ENCODE data around the gene MDC1.
"Not testable (repeated sequence)": the region's sequence is repeated elsewhere in the genome, so short reads cannot be mapped to it uniquely, and the experiment has no call there.

MDC1 gene

DNA sequence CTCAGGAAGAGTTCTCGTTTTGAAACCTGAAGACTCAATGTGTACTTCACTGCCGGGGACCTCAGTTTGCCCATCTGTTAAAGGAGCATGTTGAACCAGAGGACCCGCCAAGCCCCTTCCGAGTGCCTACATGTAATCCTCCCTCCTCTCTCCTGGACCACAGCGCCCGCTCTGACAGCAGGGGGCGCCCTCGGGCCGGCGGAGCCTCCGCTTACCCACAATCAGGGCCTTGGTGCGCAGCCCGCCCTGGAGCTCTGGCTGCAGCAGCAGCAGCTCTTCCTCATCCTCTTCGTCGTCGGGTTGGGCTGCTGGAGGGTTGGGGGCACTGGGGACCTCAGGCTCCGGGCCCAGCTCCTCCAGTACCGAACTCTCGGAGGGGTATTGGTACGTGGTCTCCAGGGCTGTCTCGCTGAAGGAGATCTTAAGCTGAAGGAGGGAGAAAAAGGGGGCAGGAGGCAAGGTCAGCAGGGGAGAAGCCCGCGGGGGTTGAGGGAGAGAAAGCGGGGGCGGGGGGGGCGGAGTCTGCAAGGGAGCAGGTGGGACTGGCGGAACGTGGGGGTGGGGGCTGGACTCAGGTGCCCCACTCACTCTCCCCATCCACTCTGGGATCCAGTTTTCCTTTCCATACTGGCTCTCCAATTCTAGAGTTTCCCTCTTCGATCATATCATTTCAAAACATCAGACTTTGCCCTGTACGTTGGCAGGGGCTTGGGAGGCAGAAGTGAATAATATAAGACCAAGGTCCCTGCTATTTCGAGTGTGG, 37.9 kb downstream of the MDC1 start:
- peak; percentile 94 to 95 for DNase-seq

DNA sequence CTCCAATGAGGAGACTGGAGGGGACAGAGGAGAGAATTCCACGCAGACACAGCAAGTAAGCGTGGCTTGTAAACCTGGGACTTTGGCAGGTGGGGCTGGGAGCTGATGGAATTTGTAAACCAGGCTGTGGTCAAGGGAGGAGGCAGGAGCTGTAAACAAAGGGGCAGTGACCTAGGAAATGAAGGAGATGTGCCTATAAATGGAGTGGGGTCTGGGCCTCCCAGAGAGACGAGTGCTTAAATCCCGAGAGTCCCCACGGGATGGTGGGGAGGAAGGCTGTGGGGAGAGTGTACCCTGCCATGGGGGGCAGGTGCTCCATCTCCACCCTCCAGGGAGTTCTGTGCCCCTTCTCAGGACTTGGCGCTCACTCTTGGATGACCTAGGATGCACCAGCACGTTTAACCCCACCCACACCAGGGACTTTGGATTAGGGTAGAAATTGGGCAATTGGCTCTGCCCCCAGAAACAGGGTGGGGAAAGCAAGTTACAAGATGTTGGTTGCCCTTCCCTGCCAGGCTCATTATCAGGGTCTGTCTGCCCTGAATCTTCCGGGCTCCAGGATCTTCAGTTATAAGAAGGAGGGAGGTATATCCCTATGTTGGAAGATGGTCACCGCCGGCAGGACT, 40.3 kb downstream of the MDC1 start:
- DNase-seq: no peak

DNA sequence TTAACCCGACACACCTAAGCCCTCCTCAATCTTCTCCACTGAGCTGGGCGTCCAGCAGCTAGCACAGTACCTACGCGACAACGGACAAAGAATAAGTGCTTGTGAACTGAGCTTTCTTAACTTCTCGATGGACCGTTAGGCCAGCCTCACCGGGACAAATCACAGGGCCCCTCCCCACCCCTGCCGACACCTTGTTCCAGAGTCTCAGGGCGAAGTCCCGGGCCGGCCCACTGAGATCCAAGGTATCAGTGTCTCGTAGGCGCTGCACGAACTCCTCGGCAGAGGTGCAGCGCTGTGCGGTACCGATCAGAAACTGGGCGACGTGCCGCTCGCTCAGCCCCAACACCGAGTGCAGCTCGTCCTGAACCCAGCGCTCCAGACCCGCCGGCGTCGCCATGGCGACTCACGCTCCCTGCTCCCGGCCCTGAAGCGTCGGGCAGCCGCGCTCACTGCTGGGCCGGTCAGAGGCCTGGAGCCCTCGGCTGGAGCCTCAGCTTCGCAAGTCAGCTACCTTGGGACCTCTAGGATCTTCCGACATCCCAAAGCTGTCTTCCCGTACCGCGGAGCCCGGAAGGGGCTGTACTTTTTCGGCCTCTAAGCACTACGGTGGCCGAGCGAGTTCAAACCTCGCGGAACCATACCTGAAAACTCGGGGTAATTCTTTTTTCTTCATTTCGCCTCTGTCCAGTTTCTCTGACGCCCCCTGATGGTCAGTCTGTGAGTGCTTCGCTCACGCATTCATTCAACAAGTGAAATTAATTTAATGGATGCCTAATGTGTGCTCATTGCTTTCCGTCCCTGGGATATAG, 44.4 kb downstream of the MDC1 start, which contains the start of gene DHX16:
Gene DHX16, minus strand, starts transcription at position 562 of the 809 bp plus-strand sequence. Its CDS starts 165 bp downstream, at position 397.
- peak; percentile 91 to 93 for DNase-seq

DNA sequence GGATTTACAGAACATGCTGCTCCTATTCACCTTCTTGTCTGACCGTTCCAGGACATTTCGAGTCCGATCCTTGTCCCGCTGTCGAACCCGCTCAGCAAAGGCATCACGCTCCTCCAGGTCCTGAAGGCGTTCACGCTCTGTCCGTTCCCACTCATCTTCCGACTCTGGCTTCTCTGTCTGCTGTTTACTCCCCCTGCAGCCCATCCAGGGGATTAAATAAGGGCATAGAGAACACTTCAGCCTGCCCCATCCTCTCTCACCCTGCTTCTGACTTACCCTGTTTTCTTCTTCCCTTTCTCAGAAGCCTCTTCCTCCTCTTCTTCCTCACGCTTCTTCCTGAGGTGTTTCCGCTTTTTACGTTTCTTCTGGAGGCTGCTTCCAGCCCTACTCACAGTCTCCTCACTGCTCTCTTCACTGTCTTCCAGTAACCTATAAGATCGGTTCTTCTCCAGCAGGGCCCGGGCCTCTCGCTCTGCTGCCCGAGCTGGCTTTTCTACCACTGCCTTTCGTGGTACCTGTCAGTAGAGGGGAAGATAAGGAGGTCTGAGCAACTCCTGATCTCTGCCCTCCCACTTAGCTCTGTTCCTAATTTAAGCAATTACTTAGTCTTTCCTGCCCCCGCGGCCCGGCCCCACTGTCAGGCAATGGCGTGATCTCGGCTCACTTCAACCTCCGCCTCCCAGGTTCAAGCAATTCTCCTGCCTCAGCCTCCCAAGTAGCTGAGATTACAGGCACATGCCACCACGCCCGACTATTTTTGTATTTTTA, 46.1 kb downstream of the MDC1 start:
- DNase-seq: no peak

DNA sequence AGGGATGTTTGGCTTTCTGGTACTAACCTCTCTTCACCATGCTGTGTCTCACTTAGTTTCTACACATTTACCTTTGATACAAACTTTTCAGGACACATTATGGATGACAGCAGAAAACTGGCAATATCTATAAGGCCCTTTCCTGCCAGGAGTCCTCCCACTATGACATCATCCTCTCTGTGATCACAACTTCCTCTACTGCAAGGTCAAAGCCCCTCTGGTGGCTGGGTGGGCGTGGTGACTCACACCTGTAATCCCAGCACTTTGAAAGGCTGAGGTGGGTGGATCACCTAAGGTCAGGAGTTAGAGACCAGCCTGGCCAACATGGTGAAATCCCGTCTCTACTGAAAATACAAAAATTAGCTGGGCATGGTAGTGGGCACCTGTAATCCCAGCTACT, 50.8 kb downstream of the MDC1 start:
- DNase-seq: peak; percentile 48 to 52

DNA sequence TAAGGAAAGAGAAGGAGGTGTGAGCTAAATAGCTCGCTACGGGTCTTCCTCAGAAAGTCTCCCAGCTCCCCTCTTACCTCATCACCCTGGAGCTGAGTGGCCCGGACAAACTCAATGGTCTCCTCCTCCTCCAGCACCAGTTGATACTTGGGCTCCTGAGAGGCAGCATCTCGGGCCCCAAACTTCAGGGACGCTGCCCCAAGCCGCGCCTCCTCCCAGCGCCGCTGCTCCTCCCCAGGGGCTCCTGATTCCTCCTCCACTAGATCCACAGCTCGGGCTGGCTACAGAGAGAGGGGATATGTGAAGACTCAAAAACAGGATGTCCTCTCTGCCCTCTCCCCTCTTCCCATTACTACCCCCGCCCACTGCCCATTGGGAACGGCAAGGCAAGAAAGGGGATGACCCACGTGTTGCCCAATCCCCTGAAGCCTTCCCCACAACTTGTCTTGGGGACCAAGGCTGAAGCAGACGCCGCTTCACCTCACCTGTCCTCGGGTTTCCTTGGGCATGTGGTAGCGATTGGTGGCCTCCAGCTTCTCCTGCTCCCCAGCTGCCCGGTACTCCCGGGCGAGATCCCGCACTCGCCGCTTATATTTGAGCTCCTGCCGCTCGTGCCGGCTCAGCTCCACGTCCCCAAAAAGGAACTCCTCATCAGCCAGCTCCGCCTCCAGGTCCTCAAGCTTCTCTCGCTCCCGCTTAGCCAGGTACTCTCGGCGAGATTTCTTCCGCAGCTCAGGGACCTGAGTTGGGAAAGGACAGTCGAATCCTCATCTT, 51.9 kb downstream of the MDC1 start:
- no peak for DNase-seq

DNA sequence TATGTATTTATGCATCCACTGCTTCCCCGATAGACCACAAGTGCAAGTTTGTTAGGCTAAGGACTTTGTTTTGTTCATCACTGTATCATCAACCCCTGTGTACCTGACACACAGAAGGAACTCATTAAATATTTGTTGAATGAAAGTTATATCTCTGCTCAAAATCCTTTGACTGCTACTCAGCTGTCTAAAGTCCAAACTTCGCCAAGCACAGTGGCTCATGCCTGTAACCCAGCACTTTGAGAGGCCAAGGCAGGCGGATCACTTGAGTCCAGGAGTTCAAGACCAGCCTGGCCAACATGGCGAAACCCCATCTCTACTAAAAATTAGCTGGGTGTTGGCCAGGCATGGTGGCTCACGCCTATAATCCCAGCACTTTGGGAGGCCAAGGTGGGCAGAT, 59.2 kb downstream of the MDC1 start:
- DNase-seq: not testable (repeated sequence)

DNA sequence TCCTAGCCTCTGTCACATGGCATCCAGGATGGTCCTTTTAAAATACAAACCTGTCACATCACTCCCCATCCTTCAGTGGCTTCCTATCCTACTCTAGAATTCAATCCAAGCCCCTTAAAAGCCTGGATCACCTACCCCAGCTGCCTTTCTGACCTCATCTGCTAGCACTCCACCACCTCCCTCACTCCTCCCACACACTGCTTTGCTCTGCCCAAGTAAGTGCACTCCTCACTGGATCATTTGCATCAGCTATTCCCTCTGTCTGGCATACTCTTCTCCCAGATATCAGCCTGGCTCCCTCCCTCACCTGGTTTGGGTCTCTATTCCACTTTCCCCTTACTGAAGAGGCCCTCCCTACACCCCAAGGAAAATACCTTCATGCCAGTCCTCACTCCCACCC, 59.6 kb downstream of the MDC1 start:
- no peak for DNase-seq

DNA sequence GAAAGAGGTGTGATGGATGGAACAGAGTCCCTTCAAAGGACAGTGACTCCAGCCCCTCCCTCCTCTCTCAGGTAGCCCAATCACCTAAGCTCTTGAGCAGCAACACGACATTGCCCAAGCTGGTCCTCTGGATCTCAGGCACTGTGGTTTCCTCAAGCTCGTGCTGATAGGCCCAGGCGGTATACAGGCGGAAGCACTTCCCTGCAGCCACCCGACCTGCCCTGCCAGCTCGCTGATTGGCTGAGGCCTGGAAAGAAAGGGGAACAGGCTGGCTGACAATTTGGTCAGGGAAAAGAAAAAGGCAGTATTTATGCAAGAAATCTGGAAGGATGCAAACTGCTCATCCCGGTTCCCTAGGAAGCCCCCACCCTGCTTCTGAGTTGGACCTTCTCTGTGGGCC, 60.6 kb downstream of the MDC1 start:
- DNase-seq: no peak

DNA sequence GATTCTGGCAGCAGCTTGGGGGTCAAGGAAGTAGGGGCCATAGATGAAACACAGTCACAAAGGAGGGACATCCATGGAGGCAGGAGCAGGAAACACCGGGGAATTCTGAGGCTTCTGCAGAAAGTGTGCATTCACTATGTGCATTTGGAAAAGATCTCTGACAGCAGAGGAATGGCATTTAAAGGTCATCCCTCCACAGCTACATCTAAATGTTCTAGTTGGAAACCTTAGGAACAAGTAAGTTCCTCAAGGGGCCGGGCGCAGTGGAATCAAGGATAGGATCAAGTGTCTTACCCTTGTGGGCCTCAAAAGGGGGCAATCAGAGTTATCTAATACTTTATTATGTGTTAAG, 61.4 kb downstream of the MDC1 start:
- DNase-seq: no peak

DNA sequence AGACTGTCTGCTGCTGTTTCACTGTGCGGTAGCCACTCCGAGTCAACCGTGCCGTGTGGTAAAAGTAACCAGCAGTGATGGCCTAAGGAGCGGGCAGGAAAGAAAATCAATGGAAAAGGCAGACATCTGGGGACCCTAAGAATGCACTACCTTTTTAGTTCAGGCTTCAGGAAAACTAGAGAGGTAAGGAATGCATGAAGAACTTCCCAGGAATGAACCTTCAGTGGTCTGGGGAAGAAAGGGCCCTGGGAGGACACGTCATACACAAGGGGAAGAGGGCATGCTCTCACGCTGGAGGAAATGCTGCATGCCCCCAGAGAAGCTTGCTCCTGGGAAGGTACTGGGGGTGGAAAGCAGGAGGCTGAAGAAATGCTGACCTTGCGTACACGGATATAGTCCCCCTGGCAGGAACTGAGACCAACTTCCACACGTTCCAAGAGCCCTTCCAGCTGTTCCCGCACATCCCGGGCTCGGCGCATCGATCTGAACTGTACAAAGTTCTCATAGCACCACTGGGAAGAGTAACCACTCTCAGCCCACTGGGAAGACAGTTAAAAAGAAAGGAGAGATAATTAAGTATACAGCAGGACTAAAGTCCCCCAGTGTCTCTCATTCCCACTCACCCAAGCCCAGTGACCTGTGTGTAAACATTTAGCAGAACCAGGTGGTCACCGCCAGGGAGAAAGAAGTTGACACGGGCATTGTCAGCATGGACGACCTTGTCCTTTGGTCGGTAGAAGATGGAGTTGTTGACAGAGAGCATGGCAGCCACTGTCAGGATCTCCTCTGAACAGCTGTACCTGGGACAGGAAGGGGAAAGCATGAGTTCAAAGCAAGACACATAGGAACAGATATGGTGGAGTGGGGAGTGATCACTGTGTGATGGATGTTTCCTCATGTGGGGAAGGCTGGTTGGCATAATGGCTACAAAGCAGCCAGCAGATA, 62.0 kb downstream of the MDC1 start:
- no peak for DNase-seq

DNA sequence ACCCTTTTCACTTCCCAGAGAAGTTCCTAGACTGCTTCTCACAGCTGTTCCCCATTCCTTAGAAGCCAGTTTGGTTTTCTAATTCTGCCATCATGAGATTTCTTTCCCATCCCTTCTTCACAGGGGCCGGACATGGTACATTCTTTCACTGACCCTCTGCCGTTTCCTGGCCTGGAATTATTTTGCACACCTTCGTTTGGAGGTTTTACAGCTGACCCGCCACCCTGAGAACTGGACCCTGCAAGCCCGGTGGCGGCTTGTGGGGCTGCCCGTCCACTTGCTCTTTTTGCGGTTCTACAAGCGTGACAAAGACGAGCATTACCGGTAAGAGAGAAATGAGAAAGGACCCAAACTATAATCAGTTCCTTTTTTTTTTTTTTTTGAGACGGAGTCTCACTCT, 65.9 kb downstream of the MDC1 start:
- no peak for DNase-seq
